K562 (cell line): ENCODE data around the gene GALNT5. TPM values are rescaled to one million over a fixed set of nuclear protein-coding genes. Genes with fewer than 3 reads are reported as not detected.

Experiments
- BCOR ChIP-seq: fragments of 450-650 bp; IDR thresholded peaks from 2 replicates; pipeline ENCODE4 v1.6.1; 2016
- DNMT1 ChIP-seq: fragments of 450-650 bp; IDR thresholded peaks from 2 replicates; pipeline ENCODE4 v1.6.1; 2016; ENCODE audit warnings: antibody characterized with exemption, mild to moderate bottlenecking
- ETV5 ChIP-seq: sonication (generic); formaldehyde crosslinking; IDR thresholded peaks from 2 replicates; pipeline ENCODE4 v1.4.0; 2020; ENCODE audit warnings: low read depth, mild to moderate bottlenecking, missing genetic modification reagents
- HNRNPH1 ChIP-seq: fragments of 200-400 bp; formaldehyde crosslinking; optimal IDR thresholded peaks from 2 replicates; pipeline ENCODE3; 2017; ENCODE audit warnings: low read depth, mild to moderate bottlenecking, low read length, moderate library complexity
- ILK ChIP-seq: fragments of 450-650 bp; IDR thresholded peaks from 2 replicates; pipeline ENCODE4 v1.6.1; 2016; ENCODE audit warnings: missing genetic modification characterization, low read depth, mild to moderate bottlenecking, missing compliant biosample characterization, moderate library complexity, borderline replicate concordance
- KLF10 ChIP-seq: fragments of 250-450 bp; sonication (Bioruptor Pico); IDR thresholded peaks from 2 replicates; pipeline ENCODE4 v1.6.1; 2021; ENCODE audit warnings: matching md5 sums
- MCM7 ChIP-seq, 2 experiments: fragments of 450-650 bp; IDR thresholded peaks; 2 replicates each; pipeline ENCODE4 v1.6.1; 2016 to 2018
- RHOXF2B ChIP-seq: fragments of 250-450 bp; sonication (Bioruptor Pico); conservative IDR thresholded peaks from 2 replicates; pipeline ENCODE4 v1.5.1; 2021
- SRF ChIP-seq, 2 experiments: fragments of 250-450, 450-650 bp in 1 of 2; sonication (Bioruptor Pico) in 1 of 2; sonication (generic) in 1 of 2; formaldehyde crosslinking; IDR thresholded peaks; 2 replicates each; pipeline versions ENCODE4 v1.5.0 to v1.5.1; 2020 to 2022; ENCODE audit warnings: mild to moderate bottlenecking in 1 of 2, missing genetic modification reagents in 1 of 2
- ZNF324 ChIP-seq: fragments of 250-450 bp; sonication (Bioruptor Pico); IDR thresholded peaks from 2 replicates; pipeline ENCODE4 v1.4.0; 2020; ENCODE audit warnings: mild to moderate bottlenecking
- polyA plus RNA-seq, 8 experiments: library from polyadenylated mRNA; depleted of rRNA in 4 of 8; stranded (reverse) in 5 of 8; unstranded in 3 of 8; fragments of >200 nt; fragmentation: Nextera tagmentation in 2 of 8; fragmentation: Illumina TruSeq in 1 of 8; extraction: Ambion mirVana in 2 of 8; extraction: Trizol in 1 of 8; gene quantifications; 2 replicates each; pipeline versions ENCODE4 v1.2.1 to v1.2.3, GENCODE V29; 2011 to 2014; ENCODE audit warnings: inconsistent platforms in 1 of 8, missing spikeins in 1 of 8
- total RNA-seq, 7 experiments: library from RNA; depleted of rRNA in 6 of 7; stranded (reverse); fragments of >200 nt in 6 of 7; fragmentation: Illumina TruSeq in 2 of 7; extraction: Trizol in 2 of 7; gene quantifications; 2 replicates each; pipeline versions ENCODE4 v1.2.1 to v1.2.3, GENCODE V29; 2011 to 2021; ENCODE audit warnings: low replicate concordance in 1 of 7
- TF ChIP-seq, protein P1 (sequence below): fragments of 200-800 bp; sonication (Bioruptor generic); IDR thresholded peaks from 2 replicates; pipeline ENCODE4 v1.6.1; 2017; ENCODE audit warnings: missing genetic modification characterization, missing compliant biosample characterization
- TF ChIP-seq, protein P2 (sequence below), 2 experiments: fragments of 450-650 bp; formaldehyde crosslinking in 1 of 2; IDR thresholded peaks; 2 replicates each; pipeline versions ENCODE4 v1.4.0 to v1.6.1; 2014 to 2020; ENCODE audit warnings: mild to moderate bottlenecking in 2 of 2, borderline replicate concordance in 1 of 2, low read depth in 1 of 2
- TF ChIP-seq, protein P3 (sequence below): fragments of 250-450 bp; sonication (Bioruptor Pico); IDR thresholded peaks from 2 replicates; pipeline ENCODE4 v1.5.0; 2021
- TF ChIP-seq, protein P4 (sequence below): fragments of 450-650 bp; formaldehyde crosslinking; IDR thresholded peaks from 2 replicates; pipeline ENCODE4 v1.4.0; 2020; ENCODE audit warnings: mild to moderate bottlenecking
- TF ChIP-seq, protein P5 (sequence below): fragments of 250-450 bp; sonication (Bioruptor Pico); IDR thresholded peaks from 2 replicates; pipeline ENCODE4 v1.5.0; 2020; ENCODE audit warnings: mild to moderate bottlenecking

Gene GALNT5
- total and polyA plus RNA-seq, 9 of the 15 experiments (the other 6 are each of a cell fraction or from before 2014, with no cell fraction given), result 21.6 to 73.0 (median 54.7) TPM

DNA sequence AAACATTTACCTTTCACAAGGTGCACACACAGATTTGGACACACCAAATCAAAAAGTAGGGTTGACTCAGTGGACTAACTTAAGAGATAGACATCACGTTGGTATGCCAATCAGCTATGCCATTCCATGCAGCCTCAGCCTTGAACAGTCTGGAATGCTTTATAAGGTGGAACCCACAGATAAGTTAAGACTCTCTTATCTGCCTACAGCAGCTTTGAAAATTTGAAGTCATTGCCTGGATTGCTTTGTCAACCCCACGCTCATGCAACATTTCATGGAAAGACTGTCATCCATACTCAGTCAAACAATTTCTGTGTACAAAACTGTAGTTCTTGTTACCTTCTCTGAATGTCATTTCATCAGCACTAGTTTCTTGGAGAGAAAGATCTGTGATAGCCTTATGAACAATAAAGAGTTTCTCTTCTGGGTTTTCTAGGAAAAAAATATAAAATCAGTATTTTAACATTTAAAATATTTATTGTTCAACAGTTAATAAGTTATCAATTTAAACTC is 66.9 kb downstream of the GALNT5 start (continued):
- TF ChIP-seq KLF10 (CRISPR knock-in tag) (no peak), ETV5 (CRISPR knock-in tag) (no peak), MCM7 (IDR thresholded peaks at IDR 0.05) (no peak), ILK (tag) (no peak), ZNF324 (CRISPR knock-in tag) (peak; percentile 53; the same call in 1 of the 2 replicates), HNRNPH1 (no peak), RHOXF2B (CRISPR knock-in tag) (no peak), BCOR (peak; percentile 83), SRF (CRISPR knock-in tag; IDR thresholded peaks at IDR 0.05) (peak in 1 of 2 experiments; percentile 35; a peak in 1 of 4 replicates), DNMT1 (0 out of 2 replicates have a peak, but pooled peaks have one; percentile 17)
- TF ChIP-seq, protein P1, sequence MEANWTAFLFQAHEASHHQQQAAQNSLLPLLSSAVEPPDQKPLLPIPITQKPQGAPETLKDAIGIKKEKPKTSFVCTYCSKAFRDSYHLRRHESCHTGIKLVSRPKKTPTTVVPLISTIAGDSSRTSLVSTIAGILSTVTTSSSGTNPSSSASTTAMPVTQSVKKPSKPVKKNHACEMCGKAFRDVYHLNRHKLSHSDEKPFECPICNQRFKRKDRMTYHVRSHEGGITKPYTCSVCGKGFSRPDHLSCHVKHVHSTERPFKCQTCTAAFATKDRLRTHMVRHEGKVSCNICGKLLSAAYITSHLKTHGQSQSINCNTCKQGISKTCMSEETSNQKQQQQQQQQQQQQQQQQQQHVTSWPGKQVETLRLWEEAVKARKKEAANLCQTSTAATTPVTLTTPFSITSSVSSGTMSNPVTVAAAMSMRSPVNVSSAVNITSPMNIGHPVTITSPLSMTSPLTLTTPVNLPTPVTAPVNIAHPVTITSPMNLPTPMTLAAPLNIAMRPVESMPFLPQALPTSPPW (CRISPR knock-in tag), result peak; percentile 67
- TF ChIP-seq, protein P2, sequence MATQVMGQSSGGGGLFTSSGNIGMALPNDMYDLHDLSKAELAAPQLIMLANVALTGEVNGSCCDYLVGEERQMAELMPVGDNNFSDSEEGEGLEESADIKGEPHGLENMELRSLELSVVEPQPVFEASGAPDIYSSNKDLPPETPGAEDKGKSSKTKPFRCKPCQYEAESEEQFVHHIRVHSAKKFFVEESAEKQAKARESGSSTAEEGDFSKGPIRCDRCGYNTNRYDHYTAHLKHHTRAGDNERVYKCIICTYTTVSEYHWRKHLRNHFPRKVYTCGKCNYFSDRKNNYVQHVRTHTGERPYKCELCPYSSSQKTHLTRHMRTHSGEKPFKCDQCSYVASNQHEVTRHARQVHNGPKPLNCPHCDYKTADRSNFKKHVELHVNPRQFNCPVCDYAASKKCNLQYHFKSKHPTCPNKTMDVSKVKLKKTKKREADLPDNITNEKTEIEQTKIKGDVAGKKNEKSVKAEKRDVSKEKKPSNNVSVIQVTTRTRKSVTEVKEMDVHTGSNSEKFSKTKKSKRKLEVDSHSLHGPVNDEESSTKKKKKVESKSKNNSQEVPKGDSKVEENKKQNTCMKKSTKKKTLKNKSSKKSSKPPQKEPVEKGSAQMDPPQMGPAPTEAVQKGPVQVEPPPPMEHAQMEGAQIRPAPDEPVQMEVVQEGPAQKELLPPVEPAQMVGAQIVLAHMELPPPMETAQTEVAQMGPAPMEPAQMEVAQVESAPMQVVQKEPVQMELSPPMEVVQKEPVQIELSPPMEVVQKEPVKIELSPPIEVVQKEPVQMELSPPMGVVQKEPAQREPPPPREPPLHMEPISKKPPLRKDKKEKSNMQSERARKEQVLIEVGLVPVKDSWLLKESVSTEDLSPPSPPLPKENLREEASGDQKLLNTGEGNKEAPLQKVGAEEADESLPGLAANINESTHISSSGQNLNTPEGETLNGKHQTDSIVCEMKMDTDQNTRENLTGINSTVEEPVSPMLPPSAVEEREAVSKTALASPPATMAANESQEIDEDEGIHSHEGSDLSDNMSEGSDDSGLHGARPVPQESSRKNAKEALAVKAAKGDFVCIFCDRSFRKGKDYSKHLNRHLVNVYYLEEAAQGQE (IDR thresholded peaks at IDR 0.05; ENCODE audit: borderline replicate concordance), result peak; percentile 71; the same call in 1 of the 2 replicates
- TF ChIP-seq, protein P2 (CRISPR knock-in tag; IDR thresholded peaks at IDR 0.05; ENCODE audit: low read depth), result peak; percentile 74; the same call in 1 of the 2 replicates
- TF ChIP-seq, protein P3, sequence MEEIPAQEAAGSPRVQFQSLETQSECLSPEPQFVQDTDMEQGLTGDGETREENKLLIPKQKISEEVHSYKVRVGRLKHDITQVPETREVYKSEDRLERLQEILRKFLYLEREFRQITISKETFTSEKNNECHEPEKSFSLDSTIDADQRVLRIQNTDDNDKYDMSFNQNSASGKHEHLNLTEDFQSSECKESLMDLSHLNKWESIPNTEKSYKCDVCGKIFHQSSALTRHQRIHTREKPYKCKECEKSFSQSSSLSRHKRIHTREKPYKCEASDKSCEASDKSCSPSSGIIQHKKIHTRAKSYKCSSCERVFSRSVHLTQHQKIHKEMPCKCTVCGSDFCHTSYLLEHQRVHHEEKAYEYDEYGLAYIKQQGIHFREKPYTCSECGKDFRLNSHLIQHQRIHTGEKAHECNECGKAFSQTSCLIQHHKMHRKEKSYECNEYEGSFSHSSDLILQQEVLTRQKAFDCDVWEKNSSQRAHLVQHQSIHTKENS (CRISPR knock-in tag), result no peak
- TF ChIP-seq, protein P4, sequence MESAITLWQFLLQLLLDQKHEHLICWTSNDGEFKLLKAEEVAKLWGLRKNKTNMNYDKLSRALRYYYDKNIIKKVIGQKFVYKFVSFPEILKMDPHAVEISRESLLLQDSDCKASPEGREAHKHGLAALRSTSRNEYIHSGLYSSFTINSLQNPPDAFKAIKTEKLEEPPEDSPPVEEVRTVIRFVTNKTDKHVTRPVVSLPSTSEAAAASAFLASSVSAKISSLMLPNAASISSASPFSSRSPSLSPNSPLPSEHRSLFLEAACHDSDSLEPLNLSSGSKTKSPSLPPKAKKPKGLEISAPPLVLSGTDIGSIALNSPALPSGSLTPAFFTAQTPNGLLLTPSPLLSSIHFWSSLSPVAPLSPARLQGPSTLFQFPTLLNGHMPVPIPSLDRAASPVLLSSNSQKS (CRISPR knock-in tag), result no peak
- TF ChIP-seq, protein P5, sequence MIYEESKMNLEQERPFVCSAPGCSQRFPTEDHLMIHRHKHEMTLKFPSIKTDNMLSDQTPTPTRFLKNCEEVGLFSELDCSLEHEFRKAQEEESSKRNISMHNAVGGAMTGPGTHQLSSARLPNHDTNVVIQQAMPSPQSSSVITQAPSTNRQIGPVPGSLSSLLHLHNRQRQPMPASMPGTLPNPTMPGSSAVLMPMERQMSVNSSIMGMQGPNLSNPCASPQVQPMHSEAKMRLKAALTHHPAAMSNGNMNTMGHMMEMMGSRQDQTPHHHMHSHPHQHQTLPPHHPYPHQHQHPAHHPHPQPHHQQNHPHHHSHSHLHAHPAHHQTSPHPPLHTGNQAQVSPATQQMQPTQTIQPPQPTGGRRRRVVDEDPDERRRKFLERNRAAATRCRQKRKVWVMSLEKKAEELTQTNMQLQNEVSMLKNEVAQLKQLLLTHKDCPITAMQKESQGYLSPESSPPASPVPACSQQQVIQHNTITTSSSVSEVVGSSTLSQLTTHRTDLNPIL (CRISPR knock-in tag), result no peak
